Neural crest cell (in vitro differentiated cells): ENCODE measurements around the gene WWP2. TPM values are rescaled to one million over a fixed set of nuclear protein-coding genes. Genes with fewer than 3 reads are reported as not detected.
A peak's percentile ranks its signal among the peaks of the same experiment; 100 is the strongest.
"Not testable (repeated sequence)": the region's sequence is repeated elsewhere in the genome, so short reads cannot be mapped to it uniquely, and the experiment has no call there.

ENCODE experiments used
- DNase-seq: peaks from one replicate; pipeline ENCODE4 v3.0.0; 2021; ENCODE audit warnings: low read depth, mixed read lengths, low spot score
- H3K27ac Mint-ChIP-seq: one replicate; pipeline ENCODE4 v1.8.0; 2021; ENCODE audit warnings: mild to moderate bottlenecking, mixed read lengths; ENCODE audit not compliant: unreplicated experiment
- H3K27me3 Mint-ChIP-seq: 2 replicates; pipeline ENCODE4 v1.8.0; 2021; ENCODE audit warnings: low read depth, mild to moderate bottlenecking, mixed read lengths
- H3K36me3 Mint-ChIP-seq: 2 replicates; pipeline ENCODE4 v1.8.0; 2021; ENCODE audit warnings: low read depth, mild to moderate bottlenecking, mixed read lengths
- H3K4me1 Mint-ChIP-seq: 2 replicates; pipeline ENCODE4 v1.8.0; 2021; ENCODE audit warnings: mixed read lengths
- H3K4me3 Mint-ChIP-seq: one replicate; pipeline ENCODE4 v1.8.0; 2021; ENCODE audit warnings: mild to moderate bottlenecking, mixed read lengths
- H3K9me3 Mint-ChIP-seq: 2 replicates; pipeline ENCODE4 v1.8.0; 2021; ENCODE audit warnings: mixed read lengths
- total RNA-seq: library from RNA; stranded (reverse); gene quantifications from 2 replicates; pipeline ENCODE4 v1.2.1, GENCODE V29; 2021
- TF ChIP-seq, protein P1 (sequence below): fragments of 200-600 bp; sonication (generic); conservative IDR thresholded peaks from 2 replicates; pipeline ENCODE4 v1.5.0; 2021; ENCODE audit warnings: antibody characterized with exemption, mild to moderate bottlenecking

WWP2 gene
- total RNA-seq, 1 donor from 2014 or later: 48.7 TPM

DNA sequence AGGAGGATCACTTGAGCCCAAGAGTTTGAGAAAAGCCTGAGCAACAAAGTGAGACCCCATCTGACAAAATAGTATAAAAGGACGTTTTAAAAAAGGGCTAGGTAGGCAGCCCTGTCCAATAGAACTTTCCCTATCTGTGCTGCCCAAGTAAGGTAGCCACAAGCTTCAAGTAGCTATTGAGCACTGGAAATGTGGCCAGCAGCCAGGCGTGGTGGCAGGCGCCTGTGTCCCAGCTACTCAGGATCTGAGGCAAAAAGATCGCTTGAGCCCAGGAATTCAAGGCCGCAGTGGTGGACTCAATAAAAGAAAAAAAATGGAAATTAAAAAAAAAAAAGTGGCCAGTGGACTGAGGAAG is 34.2 kb upstream of the WWP2 start:
- TF ChIP-seq, protein P1, sequence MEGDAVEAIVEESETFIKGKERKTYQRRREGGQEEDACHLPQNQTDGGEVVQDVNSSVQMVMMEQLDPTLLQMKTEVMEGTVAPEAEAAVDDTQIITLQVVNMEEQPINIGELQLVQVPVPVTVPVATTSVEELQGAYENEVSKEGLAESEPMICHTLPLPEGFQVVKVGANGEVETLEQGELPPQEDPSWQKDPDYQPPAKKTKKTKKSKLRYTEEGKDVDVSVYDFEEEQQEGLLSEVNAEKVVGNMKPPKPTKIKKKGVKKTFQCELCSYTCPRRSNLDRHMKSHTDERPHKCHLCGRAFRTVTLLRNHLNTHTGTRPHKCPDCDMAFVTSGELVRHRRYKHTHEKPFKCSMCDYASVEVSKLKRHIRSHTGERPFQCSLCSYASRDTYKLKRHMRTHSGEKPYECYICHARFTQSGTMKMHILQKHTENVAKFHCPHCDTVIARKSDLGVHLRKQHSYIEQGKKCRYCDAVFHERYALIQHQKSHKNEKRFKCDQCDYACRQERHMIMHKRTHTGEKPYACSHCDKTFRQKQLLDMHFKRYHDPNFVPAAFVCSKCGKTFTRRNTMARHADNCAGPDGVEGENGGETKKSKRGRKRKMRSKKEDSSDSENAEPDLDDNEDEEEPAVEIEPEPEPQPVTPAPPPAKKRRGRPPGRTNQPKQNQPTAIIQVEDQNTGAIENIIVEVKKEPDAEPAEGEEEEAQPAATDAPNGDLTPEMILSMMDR: no peak
- Mint-ChIP-seq H3K4me1 (peaks cover 56% of the 10 kb centered on the region), H3K36me3 (no peaks in the 10 kb centered on the region), H3K9me3 (no peaks in the 10 kb centered on the region), H3K27ac (no peak overlapping the region), H3K4me3 (peak overlapping the region; percentile 98), H3K27me3 (no peaks in the 10 kb centered on the region)
- DNase-seq: no peak

DNA sequence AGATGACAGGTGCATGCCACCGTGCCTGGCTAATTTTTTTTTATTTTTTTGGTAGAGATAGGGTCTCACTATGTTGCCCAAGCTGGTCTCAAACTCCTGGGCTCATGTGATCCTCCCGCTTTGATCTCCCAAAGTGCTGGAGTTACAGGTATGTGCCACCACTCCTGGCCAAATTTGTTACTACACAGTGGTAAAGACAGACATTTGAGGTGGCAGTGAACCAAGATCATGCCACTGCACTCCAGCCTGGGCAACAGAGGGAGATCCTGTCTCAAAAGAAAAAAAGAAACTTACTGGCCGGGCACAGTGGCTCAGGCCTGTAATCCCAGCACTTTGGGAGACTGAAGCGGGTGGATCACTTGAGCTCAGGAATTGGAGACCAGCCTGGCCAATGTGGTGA is 33.1 kb upstream of the WWP2 start:
- not testable (repeated sequence) for H3K27me3 Mint-ChIP-seq, DNase-seq, H3K36me3 Mint-ChIP-seq, H3K9me3 Mint-ChIP-seq, H3K27ac Mint-ChIP-seq, H3K4me3 Mint-ChIP-seq
- H3K4me1 Mint-ChIP-seq: peaks cover 46% of the 10 kb centered on the region

DNA sequence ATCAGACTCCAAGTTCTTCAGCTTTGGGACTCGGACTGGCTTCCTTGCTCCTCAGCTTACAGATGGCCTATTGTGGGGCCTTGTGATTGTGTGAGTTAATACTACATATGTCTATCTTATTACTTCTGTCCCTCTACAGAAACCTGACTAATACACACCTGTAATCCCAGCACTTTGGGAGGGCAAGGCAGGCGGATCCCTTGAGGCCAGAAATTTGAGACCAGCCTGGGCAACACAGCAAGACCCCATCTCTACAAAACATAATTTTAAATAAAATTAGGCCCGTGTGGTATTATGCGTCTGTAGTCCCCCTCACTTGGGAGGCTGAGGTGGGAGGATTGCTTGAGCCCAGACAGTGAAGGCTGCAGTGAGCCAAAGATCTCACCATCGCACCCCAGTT is 30.9 kb upstream of the WWP2 start:
- not testable (repeated sequence) for DNase-seq, H3K4me3 Mint-ChIP-seq, H3K27ac Mint-ChIP-seq, H3K36me3 Mint-ChIP-seq, H3K27me3 Mint-ChIP-seq, H3K9me3 Mint-ChIP-seq
- H3K4me1 Mint-ChIP-seq: peaks cover 28% of the 10 kb centered on the region

DNA sequence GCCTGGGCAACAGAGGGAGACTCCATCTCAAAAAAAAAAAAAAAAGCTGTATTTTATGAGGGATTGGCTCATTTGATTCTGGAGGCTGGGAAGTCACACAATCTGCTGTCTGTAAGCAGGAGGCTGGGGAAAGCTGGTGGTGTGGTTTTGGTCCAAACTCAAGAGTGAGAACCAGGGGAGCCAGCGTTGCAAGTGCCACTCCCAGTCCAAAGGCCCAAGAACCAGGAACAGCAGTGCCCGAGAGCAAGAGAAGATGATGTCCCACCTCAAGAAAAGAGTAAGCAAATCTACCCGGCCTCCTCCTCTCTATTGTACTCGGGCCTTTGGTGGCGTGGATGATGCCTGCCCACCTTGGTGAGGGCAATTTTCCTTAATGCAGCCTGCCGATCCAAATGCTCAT is 30.0 kb upstream of the WWP2 start:
- H3K36me3 Mint-ChIP-seq: no peaks in the 10 kb centered on the region
- H3K4me1 Mint-ChIP-seq: peaks cover 19% of the 10 kb centered on the region
- TF ChIP-seq, protein P1: no peak
- H3K4me3 Mint-ChIP-seq: no peak overlapping the region
- no peak overlapping the region for H3K27ac Mint-ChIP-seq
- no peaks in the 10 kb centered on the region for H3K27me3 Mint-ChIP-seq
- no peak for DNase-seq
- H3K9me3 Mint-ChIP-seq: no peaks in the 10 kb centered on the region

DNA sequence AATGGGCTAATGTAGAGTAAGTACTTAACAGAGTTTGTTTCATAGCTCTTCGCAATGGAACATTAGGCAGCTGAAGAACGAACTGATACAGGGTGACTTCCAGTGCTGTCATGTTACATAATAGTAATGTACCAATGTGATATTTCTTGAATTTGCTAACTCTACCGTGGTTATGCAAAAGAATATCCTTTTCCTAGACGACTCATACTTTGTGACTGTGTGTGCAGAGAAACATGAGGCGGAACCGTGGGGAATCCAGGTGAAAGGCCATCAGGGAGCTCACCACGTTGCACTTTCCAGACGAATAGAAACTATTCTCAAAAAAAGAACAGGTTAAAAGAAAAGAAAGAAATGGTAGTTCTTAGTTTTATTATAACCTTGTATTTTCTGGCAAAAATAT is 20.6 kb upstream of the WWP2 start:
- DNase-seq: no peak
- TF ChIP-seq, protein P1: no peak
- no peak overlapping the region for H3K27ac Mint-ChIP-seq
- H3K4me3 Mint-ChIP-seq: no peak overlapping the region
- no peaks in the 10 kb centered on the region for H3K27me3 Mint-ChIP-seq
- no peaks in the 10 kb centered on the region for H3K4me1 Mint-ChIP-seq
- peaks cover 11% of the 10 kb centered on the region for H3K36me3 Mint-ChIP-seq
- H3K9me3 Mint-ChIP-seq: no peaks in the 10 kb centered on the region

DNA sequence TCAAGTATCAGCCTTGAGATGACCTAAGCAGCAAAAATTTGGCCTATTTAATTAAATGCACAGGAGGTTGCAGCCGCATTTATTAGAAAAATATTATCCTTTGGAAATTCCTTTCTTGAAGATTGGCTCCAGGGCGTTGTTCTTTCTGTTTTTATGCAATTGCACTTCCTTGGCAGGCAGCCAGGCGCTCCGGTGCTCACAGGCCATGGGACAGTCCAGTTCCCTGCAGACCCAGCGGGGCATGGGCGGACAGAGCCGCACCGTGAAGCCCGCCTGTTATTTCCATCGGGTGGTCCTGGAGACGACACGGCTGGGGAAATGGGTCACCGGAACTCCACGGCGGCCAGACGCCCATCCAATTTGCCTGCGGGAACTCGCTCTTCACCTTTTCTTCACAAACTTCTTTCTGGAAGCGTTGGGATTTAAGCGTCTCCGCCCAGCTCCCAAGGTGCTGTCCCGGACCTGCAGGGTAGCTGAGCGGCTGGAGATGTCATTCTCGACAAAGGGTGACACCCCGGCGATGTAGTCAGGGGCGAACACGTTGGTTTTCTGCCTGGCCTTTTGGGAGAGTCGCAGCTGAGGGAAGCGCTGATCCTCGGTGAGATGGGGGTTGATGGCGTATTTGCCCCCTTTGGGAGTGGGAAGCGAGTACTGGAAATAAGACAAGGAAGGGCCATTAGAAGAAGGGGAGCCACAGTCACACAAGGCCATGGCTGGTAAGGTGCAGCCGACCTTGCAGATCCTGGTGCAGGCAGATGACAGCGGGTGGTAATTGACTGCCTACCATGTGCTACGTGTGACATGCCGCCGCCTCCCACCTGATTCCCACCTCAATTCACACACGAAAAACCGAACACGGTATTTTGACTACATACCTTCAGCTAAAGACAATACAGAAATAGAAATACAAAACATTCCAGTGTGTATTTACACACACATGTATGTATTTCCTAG is 19.9 kb upstream of the WWP2 start:
- TF ChIP-seq, protein P1: no peak
- no peak for DNase-seq
- H3K36me3 Mint-ChIP-seq: peaks cover 12% of the 10 kb centered on the region
- no peaks in the 10 kb centered on the region for H3K27me3 Mint-ChIP-seq
- H3K27ac Mint-ChIP-seq: no peak overlapping the region
- no peak overlapping the region for H3K4me3 Mint-ChIP-seq
- no peaks in the 10 kb centered on the region for H3K4me1 Mint-ChIP-seq
- no peaks in the 10 kb centered on the region for H3K9me3 Mint-ChIP-seq
